Lung (tissue), 12 donors: ENCODE results near the gene DNAJC1. TPM values are rescaled to one million over a fixed set of nuclear protein-coding genes. Genes with fewer than 3 reads are reported as not detected.

Source experiments
- ATAC-seq: fragments of 200-7000 bp; cut with Tn5 transposase; one replicate; pipeline ENCODE4 v1.9.1; 2020; ENCODE audit warnings: moderate number of reproducible peaks; ENCODE audit not compliant: insufficient read depth, low FRiP score
- DNase-seq, 3 donors: peaks; one replicate each; pipeline ENCODE4 v3.0.0-alpha.2; 2013 to 2017
- H3K27ac ChIP-seq, 2 donors: one replicate each; pipeline ENCODE4 v1.5.1; 2013; ENCODE audit warnings: mild to moderate bottlenecking in 2 of 2, moderate library complexity in 2 of 2, control low read depth in 1 of 2, inconsistent platforms in 1 of 2, low read depth in 1 of 2, low read length in 1 of 2
- H3K27me3 ChIP-seq, 3 donors: one replicate each; pipeline ENCODE4 v1.5.1; 2013; ENCODE audit warnings: low read length in 2 of 3; ENCODE audit not compliant: control insufficient read depth in 3 of 3, insufficient read depth in 3 of 3
- H3K36me3 ChIP-seq, 4 donors: one replicate each; pipeline ENCODE4 v1.5.1; 2013; ENCODE audit warnings: low read length in 4 of 4, mild to moderate bottlenecking in 1 of 4, moderate library complexity in 1 of 4; ENCODE audit not compliant: control insufficient read depth in 4 of 4, insufficient read depth in 4 of 4
- H3K4me1 ChIP-seq, 5 donors: one replicate each; pipeline ENCODE4 v1.5.1; 2013; ENCODE audit warnings: low read length in 5 of 5, mild to moderate bottlenecking in 2 of 5, moderate library complexity in 1 of 5; ENCODE audit not compliant: control insufficient read depth in 5 of 5, insufficient read depth in 5 of 5
- H3K4me3 ChIP-seq: one replicate; pipeline ENCODE4 v1.5.1; 2013; ENCODE audit warnings: mild to moderate bottlenecking, control low read depth, moderate library complexity
- H3K9ac ChIP-seq, 2 donors: one replicate each; pipeline ENCODE4 v1.5.1; 2013; ENCODE audit warnings: low read length in 2 of 2, control low read depth in 1 of 2; ENCODE audit not compliant: insufficient read depth in 1 of 2
- H3K9me3 ChIP-seq, 4 donors: one replicate each; pipeline ENCODE4 v1.5.1; 2013; ENCODE audit warnings: low read length in 3 of 4, mild to moderate bottlenecking in 1 of 4, moderate library complexity in 1 of 4; ENCODE audit not compliant: control insufficient read depth in 4 of 4, insufficient read depth in 3 of 4
- WGBS, 2 donors: extraction: QIAGEN DNeasy Blood & Tissue Kit; methylation state at CpG; one replicate each; pipeline ENCODE4 v1.1.7; 2013; 5-methylcytosine and 5-hydroxymethylcytosine counted together
- polyA plus RNA-seq, 2 donors: library from polyadenylated mRNA; stranded (reverse); fragments of 200-250 nt; gene quantifications; one replicate each; pipeline ENCODE4 v1.2.1, GENCODE V29; 2013
- total RNA-seq, 2 donors: library from RNA; depleted of rRNA in 1 of 2; stranded (reverse); fragments of >200 nt in 1 of 2; gene quantifications; one replicate each; pipeline ENCODE4 v1.2.1, GENCODE V29; 2014 to 2021
- TF ChIP-seq, protein P1 (sequence below): IDR thresholded peaks from 2 replicates; pipeline ENCODE4 v1.5.1; 2012; ENCODE audit warnings: mild to moderate bottlenecking; ENCODE audit errors: control extremely low read depth, extremely low read depth
- donor health status: control.
- donor health status: control.
- donor health status: Bipolar disorder and iron deficiency.
- donor health status: healthy.
- donor health status: DM: yes; HTN: yes; CAD: no.

DNAJC1 gene
- total and polyA plus RNA-seq, 4 donors: 31.0 to 38.2 (median 35.6) TPM

DNA sequence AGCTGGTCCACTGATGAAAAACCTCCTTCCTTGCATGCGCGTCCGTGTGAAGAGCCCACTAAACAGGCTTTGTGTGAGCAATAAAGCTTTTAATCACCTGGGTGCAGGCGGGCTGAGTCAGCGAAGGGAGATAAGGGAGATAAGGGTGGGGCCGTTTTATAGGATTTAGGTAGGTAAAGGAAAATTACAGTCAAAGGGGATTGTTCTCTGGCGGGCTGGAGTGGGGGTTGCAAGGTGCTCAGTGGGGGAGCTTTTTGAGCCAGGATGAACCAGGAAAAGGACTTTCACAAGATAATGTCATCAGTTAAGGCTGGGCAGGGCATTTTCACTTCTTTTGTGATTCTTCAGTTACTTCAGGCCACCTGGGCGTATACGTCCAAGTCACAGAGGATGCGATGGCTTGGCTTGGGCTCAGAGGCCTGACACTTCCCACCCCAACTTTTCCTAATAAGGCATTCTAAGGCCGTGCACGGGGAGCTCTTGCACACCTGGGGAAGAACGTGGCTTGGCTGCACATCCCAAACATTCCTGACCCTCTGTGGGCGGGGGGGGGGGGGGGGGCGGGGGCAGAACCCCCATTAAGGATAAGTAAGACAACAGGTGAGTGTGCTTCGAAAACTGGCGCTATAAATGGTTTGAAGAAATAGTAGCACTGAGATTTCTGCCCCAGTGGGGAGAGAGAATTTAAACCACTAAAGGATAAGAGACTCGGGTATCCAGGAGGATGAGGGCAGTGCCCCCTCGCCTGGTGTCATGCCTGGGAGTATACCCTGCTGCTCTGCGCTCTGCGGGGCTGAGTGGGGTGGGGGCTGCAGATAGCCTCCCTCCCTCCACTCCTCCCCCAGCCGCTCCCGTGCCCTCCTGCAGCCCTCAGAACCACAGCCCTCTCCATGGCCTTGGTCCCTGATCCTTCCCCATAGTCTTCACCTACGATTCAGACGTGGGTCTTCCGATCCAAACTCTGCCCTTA is 251.9 kb downstream of the DNAJC1 start:
- Histone ChIP-seq H3K4me1 (peaks cover 0 to 13% (median 0%) of the 10 kb centered on the region in 5 donors), H3K9me3 (no peaks in the 10 kb centered on the region), H3K27ac (no peak overlapping the region), H3K27me3 (no peaks in the 10 kb centered on the region), H3K4me3 (no peak overlapping the region), H3K36me3 (peaks cover 0 to 6% (median 1%) of the 10 kb centered on the region in 4 donors), H3K9ac (no peak overlapping the region)
- 89 to 90% methylated on average over 26 of the region's 26 CpGs for WGBS, 2 donors
- ATAC-seq: no peak
- no peak for DNase-seq
- TF ChIP-seq, protein P1, sequence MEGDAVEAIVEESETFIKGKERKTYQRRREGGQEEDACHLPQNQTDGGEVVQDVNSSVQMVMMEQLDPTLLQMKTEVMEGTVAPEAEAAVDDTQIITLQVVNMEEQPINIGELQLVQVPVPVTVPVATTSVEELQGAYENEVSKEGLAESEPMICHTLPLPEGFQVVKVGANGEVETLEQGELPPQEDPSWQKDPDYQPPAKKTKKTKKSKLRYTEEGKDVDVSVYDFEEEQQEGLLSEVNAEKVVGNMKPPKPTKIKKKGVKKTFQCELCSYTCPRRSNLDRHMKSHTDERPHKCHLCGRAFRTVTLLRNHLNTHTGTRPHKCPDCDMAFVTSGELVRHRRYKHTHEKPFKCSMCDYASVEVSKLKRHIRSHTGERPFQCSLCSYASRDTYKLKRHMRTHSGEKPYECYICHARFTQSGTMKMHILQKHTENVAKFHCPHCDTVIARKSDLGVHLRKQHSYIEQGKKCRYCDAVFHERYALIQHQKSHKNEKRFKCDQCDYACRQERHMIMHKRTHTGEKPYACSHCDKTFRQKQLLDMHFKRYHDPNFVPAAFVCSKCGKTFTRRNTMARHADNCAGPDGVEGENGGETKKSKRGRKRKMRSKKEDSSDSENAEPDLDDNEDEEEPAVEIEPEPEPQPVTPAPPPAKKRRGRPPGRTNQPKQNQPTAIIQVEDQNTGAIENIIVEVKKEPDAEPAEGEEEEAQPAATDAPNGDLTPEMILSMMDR: no peak

DNA sequence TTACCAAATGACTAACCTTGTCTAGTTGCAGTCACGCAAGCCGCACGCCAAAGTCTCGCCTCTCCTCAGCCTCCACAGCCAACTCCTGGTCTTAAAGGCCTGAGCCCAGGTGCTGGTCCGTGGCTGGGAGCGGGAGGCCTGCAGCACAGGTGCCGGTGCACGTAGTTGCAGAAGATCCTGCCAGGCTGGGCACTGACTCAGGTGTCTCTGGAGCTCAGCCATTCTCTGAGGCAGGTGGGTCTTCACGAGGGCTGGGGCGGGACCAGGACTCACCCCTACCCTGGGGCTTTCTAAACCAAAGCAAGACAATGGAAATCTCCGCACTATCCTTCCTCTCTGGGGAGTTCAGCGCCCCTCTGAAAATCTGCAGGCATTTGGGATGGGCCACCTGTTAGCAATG is 253.1 kb downstream of the DNAJC1 start:
- peaks cover 0 to 12% (median 0%) of the 10 kb centered on the region in 5 donors for H3K4me1 ChIP-seq
- no peak overlapping the region for H3K27ac ChIP-seq
- H3K36me3 ChIP-seq: peaks cover 0 to 6% (median 3%) of the 10 kb centered on the region in 4 donors
- TF ChIP-seq, protein P1: no peak
- no peak overlapping the region for H3K9ac ChIP-seq
- 94 to 95% methylated on average over 12 of the region's 12 CpGs for WGBS, 2 donors
- no peak overlapping the region for H3K4me3 ChIP-seq
- DNase-seq: no peak
- H3K9me3 ChIP-seq: no peaks in the 10 kb centered on the region
- ATAC-seq: no peak
- no peaks in the 10 kb centered on the region for H3K27me3 ChIP-seq

DNA sequence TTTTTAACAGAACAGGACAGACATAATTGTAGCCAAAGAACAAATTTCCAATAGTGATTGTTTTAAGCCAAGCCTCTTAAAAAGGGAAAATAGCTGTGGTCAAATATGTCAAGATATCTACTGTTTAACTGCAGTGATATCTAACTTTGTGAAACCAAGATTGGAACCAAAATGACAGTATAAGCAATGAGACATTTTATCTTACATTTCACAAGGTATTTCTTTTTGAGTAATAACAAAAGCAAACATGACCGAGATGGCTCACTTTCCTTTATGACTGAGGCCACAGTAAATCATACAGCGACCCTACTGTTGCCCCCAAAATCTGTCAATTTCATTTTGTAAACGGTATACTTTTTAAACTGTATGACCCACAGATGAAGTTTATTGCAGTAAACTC is 253.7 kb downstream of the DNAJC1 start:
- ATAC-seq (no peak), DNase-seq (no peak)
- Histone ChIP-seq H3K9ac (no peak overlapping the region), H3K4me1 (peaks cover 0 to 11% (median 0%) of the 10 kb centered on the region in 5 donors), H3K9me3 (no peaks in the 10 kb centered on the region), H3K4me3 (no peak overlapping the region), H3K27ac (no peak overlapping the region), H3K27me3 (no peaks in the 10 kb centered on the region), H3K36me3 (peaks cover 0 to 9% (median 4%) of the 10 kb centered on the region in 4 donors)
- WGBS, 2 donors: 71 to 82% methylated on average over 3 of the region's 3 CpGs
- TF ChIP-seq, protein P1: no peak
